H9 (cell line): ENCODE data around the gene ANKRD13D. TPM values are rescaled to one million over a fixed set of nuclear protein-coding genes. Genes with fewer than 3 reads are reported as not detected.

Experiments
- DNase-seq: peaks from one replicate; pipeline ENCODE4 v3.0.0-alpha.2; 2017
- H2AFZ ChIP-seq: one replicate; pipeline ENCODE4 v1.6.1; 2013; ENCODE audit warnings: mild to moderate bottlenecking, low read length, control low read depth, moderate library complexity
- H2AK5ac ChIP-seq: 2 replicates; pipeline ENCODE4 v1.6.1; 2013; ENCODE audit warnings: low read length, control low read depth, mixed read lengths; ENCODE audit not compliant: insufficient read length
- H2BK120ac ChIP-seq: one replicate; pipeline ENCODE4 v1.6.1; 2013; ENCODE audit warnings: low read depth, mild to moderate bottlenecking, low read length, control low read depth, inconsistent platforms; ENCODE audit not compliant: poor library complexity, severe bottlenecking
- H2BK12ac ChIP-seq: 2 replicates; pipeline ENCODE4 v1.6.1; 2013; ENCODE audit warnings: low read length, control low read depth, mixed read lengths, low read depth; ENCODE audit not compliant: insufficient read length
- H2BK15ac ChIP-seq: 2 replicates; pipeline ENCODE4 v1.6.1; 2013; ENCODE audit warnings: low read depth, low read length, control low read depth
- H2BK20ac ChIP-seq: one replicate; pipeline ENCODE4 v1.6.1; 2013; ENCODE audit warnings: low read depth, mild to moderate bottlenecking, low read length, control low read depth, inconsistent platforms; ENCODE audit not compliant: poor library complexity, severe bottlenecking
- H2BK5ac ChIP-seq: 2 replicates; pipeline ENCODE4 v1.6.1; 2013; ENCODE audit warnings: low read length, control low read depth, mixed read lengths; ENCODE audit not compliant: insufficient read length
- H3K14ac ChIP-seq: 2 replicates; pipeline ENCODE4 v1.6.1; 2013; ENCODE audit warnings: low read length, control low read depth; ENCODE audit not compliant: insufficient read depth
- H3K18ac ChIP-seq: 2 replicates; pipeline ENCODE4 v1.6.1; 2013; ENCODE audit warnings: low read depth, mild to moderate bottlenecking, mixed read lengths, low read length, control low read depth; ENCODE audit not compliant: insufficient read length
- H3K23ac ChIP-seq: 2 replicates; pipeline ENCODE4 v1.6.1; 2013; ENCODE audit warnings: low read length, control low read depth, mixed read lengths, low read depth; ENCODE audit not compliant: insufficient read length
- H3K23me2 ChIP-seq: 2 replicates; pipeline ENCODE4 v1.6.1; 2013; ENCODE audit warnings: low read depth, mild to moderate bottlenecking, mixed read lengths, low read length, control low read depth; ENCODE audit not compliant: insufficient read length, poor library complexity, severe bottlenecking
- H3K27ac ChIP-seq: 2 replicates; pipeline ENCODE4 v1.5.1; 2013; ENCODE audit warnings: low read length, control low read depth, mixed read lengths, low read depth; ENCODE audit not compliant: insufficient read length
- H3K27me3 ChIP-seq: 2 replicates; pipeline ENCODE4 v1.6.1; 2013; ENCODE audit warnings: low read length, control low read depth, inconsistent platforms; ENCODE audit not compliant: insufficient read depth
- H3K4ac ChIP-seq: 2 replicates; pipeline ENCODE4 v1.6.1; 2013; ENCODE audit warnings: low read depth, mild to moderate bottlenecking, control low read depth, inconsistent platforms, low read length, moderate library complexity
- H3K4me1 ChIP-seq: 2 replicates; pipeline ENCODE4 v1.6.1; 2013; ENCODE audit warnings: low read length, control low read depth, inconsistent platforms; ENCODE audit not compliant: insufficient read depth
- H3K4me2 ChIP-seq: 2 replicates; pipeline ENCODE4 v1.6.1; 2013; ENCODE audit warnings: low read length, control low read depth, mixed read lengths; ENCODE audit not compliant: insufficient read length, insufficient read depth
- H3K56ac ChIP-seq: 2 replicates; pipeline ENCODE4 v1.6.1; 2013; ENCODE audit warnings: low read depth, mild to moderate bottlenecking, mixed read lengths, low read length, control low read depth; ENCODE audit not compliant: insufficient read length
- H3K79me1 ChIP-seq: 2 replicates; pipeline ENCODE4 v1.6.1; 2013; ENCODE audit warnings: low read depth, mild to moderate bottlenecking, moderate library complexity, low read length, control low read depth, inconsistent platforms; ENCODE audit not compliant: insufficient read depth, poor library complexity, severe bottlenecking
- H3K79me2 ChIP-seq: 2 replicates; pipeline ENCODE4 v1.6.1; 2013; ENCODE audit warnings: low read length, control low read depth, inconsistent platforms; ENCODE audit not compliant: insufficient read depth
- H3K9ac ChIP-seq: 2 replicates; pipeline ENCODE4 v1.6.1; 2013; ENCODE audit warnings: low read length, control low read depth, mixed read lengths; ENCODE audit not compliant: insufficient read length; ENCODE audit errors: extremely low read depth
- H3K9me3 ChIP-seq: one replicate; pipeline ENCODE4 v1.6.1; 2013; ENCODE audit warnings: low read depth, low read length, inconsistent platforms; ENCODE audit not compliant: control insufficient read depth
- H3T11ph ChIP-seq: one replicate; pipeline ENCODE4 v1.6.1; 2013; ENCODE audit warnings: mild to moderate bottlenecking, low read length, control low read depth, inconsistent platforms
- H4K20me1 ChIP-seq: one replicate; pipeline ENCODE4 v1.6.1; 2013; ENCODE audit not compliant: control insufficient read depth, insufficient read length, insufficient read depth
- H4K5ac ChIP-seq: 2 replicates; pipeline ENCODE4 v1.6.1; 2013; ENCODE audit warnings: low read depth, mild to moderate bottlenecking, mixed read lengths, low read length, control low read depth; ENCODE audit not compliant: insufficient read length
- H4K8ac ChIP-seq: replicated peaks from 2 replicates; pipeline ENCODE4 v1.6.1; 2013; ENCODE audit warnings: low read length, control low read depth, mixed read lengths, low read depth; ENCODE audit not compliant: insufficient read length
- H4K91ac ChIP-seq: 2 replicates; pipeline ENCODE4 v1.6.1; 2013; ENCODE audit warnings: low read depth, mild to moderate bottlenecking, moderate library complexity, mixed read lengths, low read length, control low read depth; ENCODE audit not compliant: insufficient read length
- H3K27ac Mint-ChIP-seq, 3 experiments: 2 replicates in 2 of 3; 3 replicates in 1 of 3; pipeline ENCODE4 v1.8.0; 2020 to 2021; ENCODE audit warnings: mixed read lengths in 3 of 3, mild to moderate bottlenecking in 1 of 3, moderate library complexity in 1 of 3
- H3K27me3 Mint-ChIP-seq: 2 replicates; pipeline ENCODE4 v1.8.0; 2021; ENCODE audit warnings: low read depth, mild to moderate bottlenecking, moderate library complexity, mixed read lengths
- H3K36me3 Mint-ChIP-seq, 3 experiments: 2 replicates in 2 of 3; 3 replicates in 1 of 3; pipeline ENCODE4 v1.8.0; 2020 to 2021; ENCODE audit warnings: low read depth in 3 of 3, mixed read lengths in 3 of 3; ENCODE audit not compliant: insufficient read depth in 1 of 3
- H3K4me1 Mint-ChIP-seq, 2 experiments: 2 replicates each; pipeline ENCODE4 v1.8.0; 2020; ENCODE audit warnings: mixed read lengths in 2 of 2
- H3K4me3 Mint-ChIP-seq, 2 experiments: 2 replicates in 1 of 2; 3 replicates in 1 of 2; pipeline ENCODE4 v1.8.0; 2020 to 2021; ENCODE audit warnings: mild to moderate bottlenecking in 2 of 2, mixed read lengths in 2 of 2, moderate library complexity in 1 of 2
- H3K9me3 Mint-ChIP-seq, 2 experiments: 2 replicates in 1 of 2; 3 replicates in 1 of 2; pipeline ENCODE4 v1.8.0; 2020; ENCODE audit warnings: mild to moderate bottlenecking in 2 of 2, mixed read lengths in 2 of 2, moderate library complexity in 1 of 2
- WGBS: extraction: QIAGEN DNeasy Blood & Tissue Kit; methylation state at CpG from one replicate; pipeline ENCODE4 v1.1.7; 2013; ENCODE audit warnings: missing lambda C conversion rate, low lambda C conversion rate, mixed read lengths; ENCODE audit not compliant: insufficient read length; ENCODE audit errors: extremely low coverage; 5-methylcytosine and 5-hydroxymethylcytosine counted together
- total RNA-seq: library from RNA; stranded (reverse); gene quantifications from 2 replicates; pipeline ENCODE4 v1.2.1, GENCODE V29; 2021
- TF ChIP-seq, protein P1 (sequence below): fragments of 200-600 bp; sonication (generic); conservative IDR thresholded peaks from 3 replicates; pipeline ENCODE4 v1.8.0; 2021; ENCODE audit warnings: antibody characterized with exemption, mild to moderate bottlenecking

ANKRD13D gene
- total RNA-seq, 1 experiment from 2014 or later: 42.1 TPM

GRCh38 chr11:67274768-67275605, 14.1 kb upstream of the ANKRD13D start:
- Histone ChIP-seq H2BK20ac (no peak overlapping the region), H3K23me2 (peaks cover 3% of the 10 kb centered on the region), H2BK12ac (no peak overlapping the region), H3K23ac (no peak overlapping the region), H4K8ac (no peak overlapping the region), H3K4me1 (peaks cover 12% of the 10 kb centered on the region), H3K27me3 (no peaks in the 10 kb centered on the region), H3K4ac (no peak overlapping the region), H4K5ac (no peak overlapping the region), H3K18ac (no peak overlapping the region), H3K14ac (no peak overlapping the region; the same call in 1 of the 2 replicates), H3K79me2 (peaks cover 7% of the 10 kb centered on the region; the same call in 1 of the 2 replicates), H3K79me1 (no peaks in the 10 kb centered on the region), H3K27ac (no peak overlapping the region), H3K9me3 (no peaks in the 10 kb centered on the region), H2BK120ac (no peak overlapping the region), H4K91ac (no peak overlapping the region), H2AFZ (no peak overlapping the region), H4K20me1 (no peaks in the 10 kb centered on the region), H3K4me2 (no peak overlapping the region), H3T11ph (no peak overlapping the region), H3K9ac (no peak overlapping the region), H2AK5ac (no peak overlapping the region), H3K56ac (no peak overlapping the region), H2BK15ac (no peak overlapping the region), H2BK5ac (no peak overlapping the region)
- Mint-ChIP-seq H3K36me3 (peaks cover 4 to 14% (median 11%) of the 10 kb centered on the region in 3 experiments; a peak in 6 of 7 replicates), H3K27ac (peak overlapping the region; percentile 22 to 93 (median 28); a peak in 4 of 7 replicates), H3K9me3 (no peaks in the 10 kb centered on the region), H3K27me3 (no peaks in the 10 kb centered on the region), H3K4me3 (no peak overlapping the region), H3K4me1 (peaks cover 32 to 40% of the 10 kb centered on the region in 2 experiments)
- DNase-seq: no peak
- TF ChIP-seq, protein P1, sequence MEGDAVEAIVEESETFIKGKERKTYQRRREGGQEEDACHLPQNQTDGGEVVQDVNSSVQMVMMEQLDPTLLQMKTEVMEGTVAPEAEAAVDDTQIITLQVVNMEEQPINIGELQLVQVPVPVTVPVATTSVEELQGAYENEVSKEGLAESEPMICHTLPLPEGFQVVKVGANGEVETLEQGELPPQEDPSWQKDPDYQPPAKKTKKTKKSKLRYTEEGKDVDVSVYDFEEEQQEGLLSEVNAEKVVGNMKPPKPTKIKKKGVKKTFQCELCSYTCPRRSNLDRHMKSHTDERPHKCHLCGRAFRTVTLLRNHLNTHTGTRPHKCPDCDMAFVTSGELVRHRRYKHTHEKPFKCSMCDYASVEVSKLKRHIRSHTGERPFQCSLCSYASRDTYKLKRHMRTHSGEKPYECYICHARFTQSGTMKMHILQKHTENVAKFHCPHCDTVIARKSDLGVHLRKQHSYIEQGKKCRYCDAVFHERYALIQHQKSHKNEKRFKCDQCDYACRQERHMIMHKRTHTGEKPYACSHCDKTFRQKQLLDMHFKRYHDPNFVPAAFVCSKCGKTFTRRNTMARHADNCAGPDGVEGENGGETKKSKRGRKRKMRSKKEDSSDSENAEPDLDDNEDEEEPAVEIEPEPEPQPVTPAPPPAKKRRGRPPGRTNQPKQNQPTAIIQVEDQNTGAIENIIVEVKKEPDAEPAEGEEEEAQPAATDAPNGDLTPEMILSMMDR: no peak
- WGBS: no CpG with 5 or more reads among the region's 35 CpGs
